AG20443 (cell line): ENCODE measurements around the gene GNPTAB.
A peak's percentile ranks its signal among the peaks of the same experiment; 100 is the strongest.

ENCODE experiments used
- DNase-seq: peaks from one replicate; pipeline ENCODE4 v3.0.0; 2012; ENCODE audit warnings: low spot score, mixed read lengths

GNPTAB gene

DNA sequence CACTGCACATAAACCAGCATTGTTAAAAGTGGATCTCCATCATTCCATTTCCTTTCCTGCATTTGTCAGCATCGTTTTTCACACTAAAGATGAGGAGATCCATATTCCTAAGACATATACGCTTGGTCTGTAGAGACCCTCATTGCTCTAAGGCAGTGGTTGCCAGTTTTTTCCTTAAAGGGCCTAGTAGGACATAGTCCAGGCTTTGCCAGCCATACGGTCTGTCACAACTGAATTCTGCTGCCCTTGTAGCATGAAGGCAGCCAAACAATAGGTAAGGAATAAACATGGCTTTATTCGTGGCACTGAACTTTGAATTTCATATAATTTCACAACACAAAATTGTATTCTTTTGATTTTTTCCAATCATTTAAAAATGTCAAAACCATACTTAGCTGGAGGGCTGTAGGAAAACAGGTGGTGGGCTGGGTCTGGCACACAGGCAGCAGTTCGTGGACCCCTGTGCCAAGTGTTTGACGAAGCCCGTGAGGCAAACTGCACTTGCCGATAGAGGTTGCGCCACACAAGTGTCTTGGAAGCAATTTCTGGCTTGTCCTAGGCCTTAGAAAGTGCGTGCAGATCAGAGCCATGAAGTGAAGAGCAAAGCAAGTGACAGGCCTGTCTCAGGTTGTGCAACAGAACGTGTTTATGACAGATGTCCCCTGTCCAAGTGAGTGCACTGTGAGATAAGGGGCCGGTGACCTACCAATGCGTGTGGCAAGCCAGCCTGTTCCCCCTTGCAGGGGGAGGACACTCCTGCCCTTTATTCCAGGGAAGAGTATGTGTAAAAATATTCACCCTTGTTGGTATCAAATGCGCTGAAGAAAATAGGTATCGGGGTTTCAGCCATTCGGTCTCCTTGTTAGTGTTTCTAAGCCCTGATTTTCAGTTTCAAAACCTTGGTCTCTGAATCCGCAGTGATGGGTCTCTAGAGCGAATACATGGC is 134.2 kb downstream of the GNPTAB start:
- DNase-seq, result peak; percentile 34

DNA sequence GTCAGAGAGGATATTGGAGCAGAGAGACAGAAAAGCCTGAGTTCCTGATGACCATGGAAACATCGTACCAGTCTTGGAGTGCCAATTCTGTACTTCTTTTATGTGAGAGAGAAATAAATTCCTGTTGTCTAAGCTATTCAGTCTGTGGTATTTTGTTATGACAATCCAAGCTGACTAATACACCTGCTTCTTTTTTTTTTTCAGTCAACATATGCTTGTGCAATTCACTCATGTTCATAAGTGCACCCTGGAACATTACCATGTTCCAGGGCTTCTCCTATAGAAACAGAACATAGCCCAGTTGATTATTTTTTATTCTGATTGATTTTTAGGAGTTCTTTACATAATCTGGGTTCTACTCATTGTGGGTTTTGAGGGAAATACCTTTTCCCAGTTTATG is 135.1 kb downstream of the GNPTAB start:
- no peak for DNase-seq
